T-helper 9 cell (primary cell): Measurements from ENCODE around the gene PRRC2B.
"Not testable (repeated sequence)": the region's sequence is repeated elsewhere in the genome, so short reads cannot be mapped to it uniquely, and the experiment has no call there.

Experiments used
- DNase-seq: peaks from one replicate; pipeline ENCODE4 v3.0.0-alpha.2; 2020

Gene PRRC2B

GRCh38 chr9:131393622-131394463 lies at the start of gene PRRC2B:
TSS of gene PRRC2B (plus strand) at chr9:131394086. CDS start at chr9:131430145, 36,059 bp downstream.
- peak; percentile 82 for DNase-seq

DNA sequence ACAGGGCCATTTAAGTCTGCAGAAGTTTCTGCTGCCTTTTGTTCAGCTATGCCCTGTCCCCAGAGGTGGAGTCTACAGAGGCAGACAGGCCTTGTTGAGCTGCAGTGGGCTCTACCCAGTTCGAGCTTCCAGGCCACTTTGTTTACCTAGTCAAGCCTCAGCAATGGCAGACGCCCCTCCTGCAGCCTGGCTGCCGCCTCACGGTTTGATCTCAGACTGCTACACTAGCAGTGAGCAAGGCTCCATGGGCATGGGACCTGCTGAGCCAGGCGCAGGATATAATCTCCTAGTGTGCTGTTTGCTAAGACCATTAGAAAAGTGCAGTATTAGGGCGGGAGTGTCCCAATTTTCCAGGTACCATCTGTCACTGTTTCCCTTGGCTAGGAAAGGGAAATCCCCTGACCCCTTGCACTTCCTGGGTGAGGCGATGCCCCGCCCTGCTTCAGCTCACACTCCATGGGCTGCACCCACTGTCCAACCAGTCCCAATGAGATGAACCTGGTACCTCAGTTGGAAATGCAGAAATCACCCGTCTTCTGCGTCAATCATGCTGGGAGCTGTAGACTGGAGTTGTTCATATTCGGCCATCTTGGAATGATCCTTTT lies 48.9 kb upstream of the PRRC2B start:
- not testable (repeated sequence) for DNase-seq

GRCh38 chr9:131346559-131346958 lies 47.3 kb upstream of the PRRC2B start:
- DNase-seq = no peak

GRCh38 chr9:131347376-131348020 lies 46.4 kb upstream of the PRRC2B start:
- DNase-seq = no peak

- no peak for DNase-seq
These were observed 45.0 kb upstream of the PRRC2B start for GRCh38 chr9:131348631-131349521.

- no peak for DNase-seq
These were observed 44.4 kb upstream of the PRRC2B start for GRCh38 chr9:131349522-131349880.

- peak; percentile 84 for DNase-seq
These were observed 43.9 kb upstream of the PRRC2B start for GRCh38 chr9:131349881-131350563.

DNA sequence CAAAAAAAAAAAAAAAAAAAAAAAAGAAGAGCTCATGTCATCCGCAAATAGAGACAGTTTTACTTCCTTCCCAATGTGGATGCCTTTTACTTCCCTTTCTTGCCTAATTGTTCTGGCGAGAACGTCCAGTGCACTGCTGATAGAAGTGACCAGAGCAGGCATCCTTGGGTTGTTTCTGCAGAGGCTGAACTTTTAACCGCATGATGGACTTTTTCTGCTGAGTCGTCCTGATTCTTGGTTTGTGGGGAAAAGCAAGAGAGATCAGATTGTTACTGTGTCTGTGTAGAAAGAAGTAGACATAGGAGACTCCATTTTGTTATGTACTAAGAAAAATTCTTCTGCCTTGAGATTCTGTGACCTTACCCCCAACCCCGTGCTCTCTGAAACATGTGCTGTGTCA lies 37.4 kb upstream of the PRRC2B start:
- not testable (repeated sequence) for DNase-seq

- DNase-seq = no peak
These were observed 35.3 kb upstream of the PRRC2B start for GRCh38 chr9:131358556-131358955.

- DNase-seq = no peak
These were observed 32.6 kb upstream of the PRRC2B start for GRCh38 chr9:131361202-131361833.

GRCh38 chr9:131365546-131365945 lies 28.3 kb upstream of the PRRC2B start:
- no peak for DNase-seq

DNA sequence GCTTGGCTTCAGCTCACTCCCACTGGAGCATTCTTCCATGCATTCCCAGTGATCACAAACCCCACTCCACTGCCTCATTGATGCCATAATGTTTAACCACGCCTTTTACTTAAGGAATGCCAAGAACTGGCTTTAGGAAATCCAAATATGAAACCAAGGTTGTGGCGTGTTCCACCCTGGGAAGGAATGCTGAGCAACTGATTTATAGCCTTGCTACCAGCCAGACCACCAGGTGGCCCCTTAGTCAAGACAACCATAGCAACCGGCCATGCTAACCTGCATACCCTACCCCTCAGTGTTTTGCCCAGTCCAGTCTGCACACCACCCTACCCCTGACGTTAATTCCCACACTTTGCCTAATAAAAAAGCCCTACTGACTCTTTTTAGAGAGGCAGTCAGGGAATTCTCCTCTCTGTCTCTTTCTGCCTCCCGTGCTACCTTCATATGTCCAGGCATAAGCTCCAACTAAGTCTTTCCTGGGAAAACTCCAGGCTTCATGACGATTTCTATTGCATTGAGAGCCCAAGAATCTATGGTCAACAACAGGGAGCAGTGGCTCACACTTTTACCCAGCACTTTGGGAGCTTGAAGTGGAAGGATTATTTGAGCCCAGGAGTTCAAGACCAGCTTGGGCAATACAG lies 27.0 kb upstream of the PRRC2B start:
- no peak for DNase-seq

GRCh38 chr9:131367450-131367849 lies 26.4 kb upstream of the PRRC2B start:
- no peak for DNase-seq

DNA sequence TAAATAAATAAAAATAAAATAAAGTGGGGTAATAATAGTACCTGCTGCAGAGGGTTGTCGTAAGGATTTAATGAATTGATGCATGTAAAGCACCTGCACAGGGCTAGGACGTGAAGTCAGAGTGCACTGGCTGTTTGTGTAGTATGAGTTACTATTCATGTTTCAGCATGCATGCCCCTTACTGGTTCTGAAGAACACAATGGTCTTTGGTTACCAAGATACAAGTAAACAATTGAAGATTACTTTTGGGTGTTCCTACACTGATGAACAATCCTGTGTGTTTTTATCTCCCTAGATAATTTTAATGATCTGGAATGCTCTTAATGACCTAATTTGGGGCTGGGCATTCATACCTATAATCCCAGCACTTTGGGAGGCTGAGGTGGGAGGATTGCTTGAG lies 23.2 kb upstream of the PRRC2B start:
- no peak for DNase-seq

GRCh38 chr9:131372599-131372973 lies 21.3 kb upstream of the PRRC2B start:
- DNase-seq = not testable (repeated sequence)

GRCh38 chr9:131374638-131375037 lies 19.2 kb upstream of the PRRC2B start:
- DNase-seq = not testable (repeated sequence)

GRCh38 chr9:131379056-131379455 lies 14.8 kb upstream of the PRRC2B start:
- DNase-seq = no peak

DNA sequence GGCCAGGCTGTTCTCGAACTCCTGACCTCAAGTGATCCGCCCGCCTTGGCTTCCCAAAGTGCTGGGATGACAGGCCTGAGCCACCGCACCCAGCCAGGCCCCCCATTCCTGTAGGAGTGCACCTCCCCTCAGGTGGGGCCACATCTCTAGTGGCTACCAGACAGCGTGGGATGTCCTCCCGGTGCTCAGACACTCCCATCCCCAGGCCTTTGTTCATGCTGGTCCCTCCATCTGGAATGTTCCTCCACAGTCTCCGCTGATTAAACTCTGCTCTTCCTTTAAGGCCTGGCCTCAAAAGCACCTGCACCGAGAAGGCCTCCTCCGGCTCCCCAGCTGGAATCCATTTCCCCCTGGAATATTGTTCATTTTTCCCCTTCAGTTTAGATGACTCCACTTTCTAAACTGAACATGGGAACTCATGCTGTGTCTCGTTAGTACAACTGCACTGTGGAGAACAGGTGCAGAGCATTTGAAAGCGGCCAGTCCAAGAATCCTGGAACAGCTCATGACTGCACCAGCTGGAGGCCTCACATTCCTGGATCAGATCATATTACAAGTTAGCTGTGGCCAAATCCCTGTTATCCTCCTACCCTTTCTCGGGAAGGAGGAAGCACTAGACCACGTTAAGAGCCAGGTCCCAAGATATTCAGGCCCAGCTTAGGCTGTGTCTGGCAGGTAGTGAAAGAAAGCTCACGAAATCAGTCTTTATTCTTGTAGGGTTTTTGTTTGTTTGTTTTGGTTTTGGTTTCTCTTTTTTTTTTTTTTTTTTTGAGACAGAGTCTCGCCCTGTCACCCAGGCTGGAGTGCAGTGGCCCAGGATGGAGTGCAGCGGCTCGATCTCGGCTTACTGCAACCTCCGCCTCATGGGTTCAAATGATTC lies 10.8 kb upstream of the PRRC2B start:
- DNase-seq = no peak

DNA sequence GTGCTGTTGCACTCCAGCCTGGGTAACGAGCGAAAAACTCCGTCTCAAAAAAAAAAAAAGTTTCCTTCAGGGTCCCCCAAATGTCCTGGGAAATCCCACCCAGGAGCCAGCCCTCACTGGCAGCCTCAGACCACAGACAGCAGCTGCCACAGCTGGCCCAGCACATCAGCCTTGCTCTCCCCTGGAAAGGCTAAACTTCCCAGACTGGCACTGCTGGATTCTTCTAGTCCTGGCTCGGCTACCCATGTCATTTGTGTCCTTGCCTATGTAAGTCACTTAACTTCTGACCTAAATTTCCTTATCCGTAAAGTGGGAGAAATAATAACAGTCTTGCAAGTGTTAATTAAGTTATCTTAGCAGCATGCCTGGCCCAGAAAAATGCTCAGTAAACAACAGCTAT lies 8.6 kb upstream of the PRRC2B start:
- DNase-seq = no peak

DNA sequence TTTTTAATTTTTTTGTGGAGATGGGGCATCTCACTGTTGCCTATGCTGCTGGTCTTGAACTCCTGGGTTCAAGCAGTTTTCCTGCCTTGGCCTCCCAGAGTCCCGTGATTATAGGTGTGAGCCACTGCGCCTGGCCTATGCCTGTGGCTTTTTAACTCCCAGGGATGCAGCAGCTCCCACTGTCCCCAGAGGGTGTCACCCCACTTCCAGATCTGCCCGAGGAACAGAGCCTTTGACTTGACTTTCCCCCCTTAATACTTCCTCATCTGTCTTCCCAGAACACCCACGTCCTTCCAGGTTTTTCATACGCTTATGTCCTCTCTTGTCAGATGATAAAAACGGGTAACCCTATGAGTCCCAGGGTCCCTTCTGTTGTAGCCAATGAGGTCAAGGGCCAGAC lies 7.6 kb upstream of the PRRC2B start:
- DNase-seq = no peak
